Breast epithelium (tissue), 4 donors: ENCODE data around the gene COL4A2. TPM values are rescaled to one million over a fixed set of nuclear protein-coding genes. Genes with fewer than 3 reads are reported as not detected.

Source experiments
- DNase-seq, 2 donors: peaks; one replicate each; pipeline ENCODE4 v3.0.0-alpha.2; 2019; ENCODE audit warnings: low spot score in 2 of 2
- H3K27ac ChIP-seq, 2 donors: fragments of 200-600 bp; sonication (generic) in 1 of 2; one replicate each; pipeline ENCODE4 v1.5.1; 2016 to 2019; ENCODE audit warnings: mild to moderate bottlenecking in 1 of 2
- H3K27me3 ChIP-seq, 2 donors: fragments of 200-600 bp; sonication (generic) in 1 of 2; one replicate each; pipeline versions ENCODE4 v1.5.1 to v1.6.0; 2017 to 2019; ENCODE audit warnings: control low read depth in 1 of 2, mild to moderate bottlenecking in 1 of 2
- H3K36me3 ChIP-seq: fragments of 200-600 bp; one replicate; pipeline ENCODE4 v1.5.1; 2019
- H3K4me1 ChIP-seq, 2 donors: fragments of 200-600 bp; sonication (generic); one replicate each; pipeline ENCODE4 v1.5.1; 2016 to 2019; ENCODE audit warnings: control low read depth in 1 of 2
- H3K4me3 ChIP-seq, 3 donors: fragments of 200-600 bp; sonication (generic); 1 replicate in 2 of 3; 2 replicates in 1 of 3; pipeline ENCODE4 v1.5.1; 2016 to 2019; ENCODE audit warnings: mild to moderate bottlenecking in 3 of 3, moderate library complexity in 2 of 3
- H3K9me3 ChIP-seq, 2 donors: fragments of 200-600 bp; sonication (generic) in 1 of 2; one replicate each; pipeline ENCODE4 v1.5.1; 2016 to 2019; ENCODE audit warnings: control low read depth in 1 of 2
- POLR2A ChIP-seq: fragments of 450-650 bp; IDR thresholded peaks from one replicate; pipeline ENCODE4 v1.6.1; 2016; ENCODE audit warnings: antibody characterized with exemption, mild to moderate bottlenecking, moderate library complexity
- POLR2AphosphoS5 ChIP-seq, 3 donors: sonication (generic); formaldehyde crosslinking; IDR thresholded peaks; one replicate each; pipeline ENCODE4 v1.6.1; 2017; ENCODE audit warnings: antibody characterized with exemption in 3 of 3
- intact Hi-C: fragments of 100-400 bp; cut with DNase I; formaldehyde crosslinking; loops from one replicate; pipeline ENCODE4 v1.15.1; 2023; ENCODE audit warnings: low total_unique reads
- total RNA-seq, 3 donors: library from RNA; depleted of rRNA; stranded (reverse); fragments of >200 nt; gene quantifications; one replicate each; pipeline ENCODE4 v1.1.0, GENCODE V29; 2016
- TF ChIP-seq, protein P1 (sequence below), 3 donors: fragments of 450-650 bp; IDR thresholded peaks; one replicate each; pipeline ENCODE4 v1.5.1; 2016 to 2017; ENCODE audit warnings: antibody characterized with exemption in 3 of 3, mild to moderate bottlenecking in 3 of 3, moderate library complexity in 3 of 3

Gene COL4A2
- total RNA-seq, 3 donors from 2014 or later: 107 to 841 (median 307) TPM

- H3K27ac ChIP-seq: peak overlapping the region; percentile 78 to 84
- H3K4me3 ChIP-seq: no peak overlapping the region
- no peaks in the 10 kb centered on the region for H3K4me1 ChIP-seq
- no peaks in the 10 kb centered on the region for H3K9me3 ChIP-seq
- no peak for DNase-seq
- no peaks in the 10 kb centered on the region for H3K36me3 ChIP-seq
- H3K27me3 ChIP-seq: no peaks in the 10 kb centered on the region
- intact Hi-C loops: no loop called here
- TF ChIP-seq, protein P1, sequence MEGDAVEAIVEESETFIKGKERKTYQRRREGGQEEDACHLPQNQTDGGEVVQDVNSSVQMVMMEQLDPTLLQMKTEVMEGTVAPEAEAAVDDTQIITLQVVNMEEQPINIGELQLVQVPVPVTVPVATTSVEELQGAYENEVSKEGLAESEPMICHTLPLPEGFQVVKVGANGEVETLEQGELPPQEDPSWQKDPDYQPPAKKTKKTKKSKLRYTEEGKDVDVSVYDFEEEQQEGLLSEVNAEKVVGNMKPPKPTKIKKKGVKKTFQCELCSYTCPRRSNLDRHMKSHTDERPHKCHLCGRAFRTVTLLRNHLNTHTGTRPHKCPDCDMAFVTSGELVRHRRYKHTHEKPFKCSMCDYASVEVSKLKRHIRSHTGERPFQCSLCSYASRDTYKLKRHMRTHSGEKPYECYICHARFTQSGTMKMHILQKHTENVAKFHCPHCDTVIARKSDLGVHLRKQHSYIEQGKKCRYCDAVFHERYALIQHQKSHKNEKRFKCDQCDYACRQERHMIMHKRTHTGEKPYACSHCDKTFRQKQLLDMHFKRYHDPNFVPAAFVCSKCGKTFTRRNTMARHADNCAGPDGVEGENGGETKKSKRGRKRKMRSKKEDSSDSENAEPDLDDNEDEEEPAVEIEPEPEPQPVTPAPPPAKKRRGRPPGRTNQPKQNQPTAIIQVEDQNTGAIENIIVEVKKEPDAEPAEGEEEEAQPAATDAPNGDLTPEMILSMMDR (IDR thresholded peaks at IDR 0.05): no peak
- TF ChIP-seq POLR2AphosphoS5 (IDR thresholded peaks at IDR 0.05): no peak
- no peak for TF ChIP-seq POLR2A
Measured at GRCh38 chr13:110347088-110347487, 40.0 kb downstream of the COL4A2 start.

- peak overlapping the region; percentile 78 to 84 for H3K27ac ChIP-seq
- no peaks in the 10 kb centered on the region for H3K9me3 ChIP-seq
- TF ChIP-seq POLR2AphosphoS5 (IDR thresholded peaks at IDR 0.05) (peak in 1 of 3 donors; percentile 22), POLR2A (no peak)
- TF ChIP-seq, protein P1 (IDR thresholded peaks at IDR 0.05): no peak
- H3K36me3 ChIP-seq: no peaks in the 10 kb centered on the region
- H3K27me3 ChIP-seq: no peaks in the 10 kb centered on the region
- intact Hi-C loops: no loop called here
- H3K4me3 ChIP-seq: peak overlapping the region in 1 of 3 donors; percentile 12
- DNase-seq: peak; percentile 66 to 88
- H3K4me1 ChIP-seq: no peaks in the 10 kb centered on the region
Measured at GRCh38 chr13:110347535-110348308, 40.6 kb downstream of the COL4A2 start.

DNA sequence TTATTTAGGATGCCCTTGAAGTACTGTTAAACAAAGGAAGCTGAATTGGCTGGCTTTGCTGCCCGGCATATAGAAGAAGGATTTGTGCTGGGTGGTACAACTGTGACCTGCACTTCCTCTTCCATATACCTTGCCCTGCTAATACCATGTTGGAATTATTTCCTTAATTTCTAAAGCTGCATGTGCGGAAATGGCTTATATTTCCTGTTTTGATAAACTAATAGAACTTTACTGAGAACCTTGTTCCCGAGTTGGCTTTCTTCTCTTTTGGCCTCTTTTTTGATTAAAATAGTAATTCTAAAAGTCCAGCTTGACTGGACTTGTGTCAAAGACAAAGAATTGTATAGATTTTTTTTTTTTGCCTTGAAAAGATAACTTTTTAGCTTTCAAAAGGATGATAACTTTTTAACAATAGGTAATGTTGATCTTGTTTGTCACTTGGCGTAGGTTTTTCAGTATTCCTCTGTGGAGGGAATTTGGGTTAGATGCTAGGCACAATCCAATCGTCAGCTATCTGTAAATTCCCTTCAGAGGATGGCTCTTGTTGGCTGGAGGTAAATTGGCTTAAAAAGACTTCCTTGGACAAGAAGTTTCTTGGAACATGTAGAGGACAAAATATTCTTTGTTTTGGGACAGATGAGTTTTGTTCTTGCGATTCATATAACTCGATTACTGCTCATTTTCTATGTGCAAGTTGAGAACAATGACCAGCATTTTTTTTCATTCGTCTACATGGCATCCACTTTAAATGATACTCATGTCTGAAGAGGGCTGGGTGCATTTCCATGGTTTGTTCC is 41.4 kb downstream of the COL4A2 start:
- H3K9me3 ChIP-seq: no peaks in the 10 kb centered on the region
- intact Hi-C loops: no loop called here
- H3K36me3 ChIP-seq: no peaks in the 10 kb centered on the region
- TF ChIP-seq POLR2A (no peak), POLR2AphosphoS5 (IDR thresholded peaks at IDR 0.05) (no peak)
- TF ChIP-seq, protein P1 (IDR thresholded peaks at IDR 0.05): no peak
- DNase-seq: no peak
- H3K27me3 ChIP-seq: no peaks in the 10 kb centered on the region
- H3K4me3 ChIP-seq: peak overlapping the region in 1 of 3 donors; percentile 12
- no peaks in the 10 kb centered on the region for H3K4me1 ChIP-seq
- H3K27ac ChIP-seq: peak overlapping the region; percentile 78 to 84

DNA sequence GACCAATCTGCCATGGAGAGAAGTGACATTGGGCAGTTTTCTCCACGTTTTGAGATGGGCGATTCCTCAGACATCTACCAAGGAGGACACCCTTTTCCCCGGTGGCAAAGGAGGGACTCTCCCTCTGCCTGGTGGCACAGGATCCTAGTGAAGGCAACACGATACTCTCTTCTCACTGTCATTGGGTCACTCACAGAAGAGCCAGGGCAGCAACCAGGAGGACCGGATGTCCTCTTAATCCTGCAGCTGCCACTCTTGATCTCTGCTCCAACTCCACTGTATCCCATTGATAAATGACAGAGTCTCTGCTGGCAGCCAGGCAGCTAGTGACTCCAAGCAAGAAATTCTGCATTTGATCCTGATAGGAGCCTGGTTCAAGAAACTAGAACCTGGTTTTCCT is 42.2 kb downstream of the COL4A2 start:
- Histone ChIP-seq H3K9me3 (no peaks in the 10 kb centered on the region), H3K4me3 (no peak overlapping the region), H3K27me3 (no peaks in the 10 kb centered on the region), H3K36me3 (no peaks in the 10 kb centered on the region), H3K4me1 (no peaks in the 10 kb centered on the region), H3K27ac (peak overlapping the region; percentile 74 to 78)
- DNase-seq: no peak
- TF ChIP-seq POLR2A (no peak), POLR2AphosphoS5 (IDR thresholded peaks at IDR 0.05) (no peak)
- TF ChIP-seq, protein P1 (IDR thresholded peaks at IDR 0.05): no peak
- intact Hi-C loops: no loop called here

GRCh38 chr13:110350049-110350448 is 43.0 kb downstream of the COL4A2 start:
- Histone ChIP-seq H3K27me3 (no peaks in the 10 kb centered on the region), H3K4me3 (no peak overlapping the region), H3K9me3 (no peaks in the 10 kb centered on the region), H3K4me1 (no peaks in the 10 kb centered on the region), H3K36me3 (no peaks in the 10 kb centered on the region), H3K27ac (no peak overlapping the region)
- TF ChIP-seq, protein P1 (IDR thresholded peaks at IDR 0.05): no peak
- no peak for DNase-seq
- intact Hi-C loops: no loop called here
